Transverse colon (tissue), 3 donors: ENCODE results near the gene RTN4RL1.

ENCODE experiments used
- POLR2A ChIP-seq: fragments of 450-650 bp; IDR thresholded peaks from one replicate; pipeline ENCODE4 v1.6.1; 2016; ENCODE audit warnings: antibody characterized with exemption, mild to moderate bottlenecking, moderate library complexity
- TF ChIP-seq, protein P1 (sequence below), 5 experiments: fragments of 200-600 bp in 3 of 5; fragments of 450-650 bp in 2 of 5; sonication (generic) in 3 of 5; IDR thresholded peaks; 1 replicate in 2 of 5; 2 replicates in 3 of 5; pipeline ENCODE4 v1.5.1; 2016 to 2017; ENCODE audit warnings: antibody characterized with exemption in 5 of 5, inconsistent platforms in 3 of 5, mild to moderate bottlenecking in 2 of 5, moderate library complexity in 1 of 5

DNA sequence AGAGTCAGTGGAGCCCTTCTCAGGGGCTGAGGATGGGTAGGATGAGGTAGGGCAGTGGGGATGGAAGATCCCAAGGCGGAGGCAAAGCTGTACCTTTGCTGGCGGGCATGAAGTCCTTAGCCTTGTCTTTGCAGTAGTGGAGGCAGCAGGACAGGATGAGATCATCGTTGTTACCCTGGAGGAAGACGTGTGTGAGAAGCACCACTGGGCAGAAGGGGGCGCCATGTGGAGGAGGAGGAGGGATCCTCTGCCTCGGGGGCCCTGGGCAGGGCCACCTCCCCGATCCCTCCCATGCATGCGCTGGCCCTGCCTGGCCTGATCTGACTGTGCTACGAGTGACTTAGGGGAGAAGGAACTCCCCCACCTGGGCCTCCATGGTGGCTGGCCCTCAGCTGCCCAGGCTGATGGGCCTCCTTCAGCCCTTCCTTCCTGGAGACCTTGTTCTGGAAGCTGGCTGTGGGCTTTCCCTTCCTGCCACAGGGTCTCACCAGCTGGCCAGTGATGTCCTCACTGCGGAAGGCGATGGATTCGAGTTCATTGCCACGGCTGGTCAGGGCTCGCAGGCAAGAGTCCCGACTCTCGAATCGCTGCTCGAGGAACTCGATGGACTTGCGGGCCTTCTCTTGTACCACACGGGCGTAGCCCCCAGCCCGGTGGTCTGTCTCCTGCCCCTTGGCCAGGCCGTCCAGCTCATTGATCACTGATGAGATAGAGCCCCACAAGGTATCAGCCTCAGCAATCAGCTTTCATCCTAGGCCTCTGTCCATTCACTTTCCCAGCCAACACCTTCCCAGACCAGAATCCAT lies 40.0 kb upstream of the RTN4RL1 start:
- no peak for TF ChIP-seq POLR2A
- TF ChIP-seq, protein P1, sequence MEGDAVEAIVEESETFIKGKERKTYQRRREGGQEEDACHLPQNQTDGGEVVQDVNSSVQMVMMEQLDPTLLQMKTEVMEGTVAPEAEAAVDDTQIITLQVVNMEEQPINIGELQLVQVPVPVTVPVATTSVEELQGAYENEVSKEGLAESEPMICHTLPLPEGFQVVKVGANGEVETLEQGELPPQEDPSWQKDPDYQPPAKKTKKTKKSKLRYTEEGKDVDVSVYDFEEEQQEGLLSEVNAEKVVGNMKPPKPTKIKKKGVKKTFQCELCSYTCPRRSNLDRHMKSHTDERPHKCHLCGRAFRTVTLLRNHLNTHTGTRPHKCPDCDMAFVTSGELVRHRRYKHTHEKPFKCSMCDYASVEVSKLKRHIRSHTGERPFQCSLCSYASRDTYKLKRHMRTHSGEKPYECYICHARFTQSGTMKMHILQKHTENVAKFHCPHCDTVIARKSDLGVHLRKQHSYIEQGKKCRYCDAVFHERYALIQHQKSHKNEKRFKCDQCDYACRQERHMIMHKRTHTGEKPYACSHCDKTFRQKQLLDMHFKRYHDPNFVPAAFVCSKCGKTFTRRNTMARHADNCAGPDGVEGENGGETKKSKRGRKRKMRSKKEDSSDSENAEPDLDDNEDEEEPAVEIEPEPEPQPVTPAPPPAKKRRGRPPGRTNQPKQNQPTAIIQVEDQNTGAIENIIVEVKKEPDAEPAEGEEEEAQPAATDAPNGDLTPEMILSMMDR (IDR thresholded peaks at IDR 0.05), result peak in 3 of 5 experiments; percentile 16 to 31 (median 18)
